GM21786 (cell line): ENCODE results near the gene ARHGEF12.
A peak's percentile ranks its signal among the peaks of the same experiment; 100 is the strongest.
"Not testable (repeated sequence)": the region's sequence is repeated elsewhere in the genome, so short reads cannot be mapped to it uniquely, and the experiment has no call there.

Experiments used
- ATAC-seq: cut with Tn5 transposase; IDR thresholded peaks from one replicate; pipeline ENCODE4 v1.9.1; 2021; ENCODE audit not compliant: unreplicated experiment

Gene ARHGEF12

DNA sequence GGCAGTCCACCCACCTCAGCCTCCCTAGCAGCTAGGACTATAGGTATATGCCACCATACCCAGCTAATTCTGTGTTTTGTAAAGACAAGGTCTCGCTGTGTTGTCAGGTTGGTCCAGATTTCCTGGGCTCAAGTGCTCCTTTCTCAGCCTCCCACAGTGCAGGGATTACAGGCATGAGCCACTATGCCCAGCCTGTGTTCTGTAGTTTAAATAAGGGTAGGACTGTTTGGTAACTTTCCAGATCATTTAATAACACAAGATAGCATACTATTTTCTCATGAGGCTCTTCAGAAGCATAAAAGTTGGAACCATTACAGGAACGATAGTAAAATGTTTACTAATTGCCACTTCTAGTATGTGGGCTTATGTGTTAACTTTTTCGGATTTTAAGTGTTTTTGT lies 137.3 kb downstream of the ARHGEF12 start:
- ATAC-seq: no peak

DNA sequence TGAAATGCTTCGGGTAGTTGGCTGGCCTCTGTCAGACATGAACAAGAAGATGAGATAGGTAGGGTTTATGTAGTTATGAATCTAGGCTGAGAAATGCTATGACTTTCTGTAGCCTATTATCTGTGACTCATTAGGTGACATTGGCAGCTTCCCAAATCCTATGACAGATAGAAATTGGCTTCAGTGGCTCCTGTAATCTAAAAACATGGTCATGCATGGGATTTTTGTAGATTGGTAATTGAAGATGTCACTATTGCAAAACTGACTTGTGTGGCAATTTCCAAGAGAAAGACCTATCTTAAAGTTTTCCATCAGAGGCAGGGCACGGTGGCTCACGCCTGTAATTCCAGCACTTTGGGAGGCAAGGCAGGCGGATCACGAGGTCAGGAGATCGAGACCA lies 145.9 kb downstream of the ARHGEF12 start:
- ATAC-seq: no peak

DNA sequence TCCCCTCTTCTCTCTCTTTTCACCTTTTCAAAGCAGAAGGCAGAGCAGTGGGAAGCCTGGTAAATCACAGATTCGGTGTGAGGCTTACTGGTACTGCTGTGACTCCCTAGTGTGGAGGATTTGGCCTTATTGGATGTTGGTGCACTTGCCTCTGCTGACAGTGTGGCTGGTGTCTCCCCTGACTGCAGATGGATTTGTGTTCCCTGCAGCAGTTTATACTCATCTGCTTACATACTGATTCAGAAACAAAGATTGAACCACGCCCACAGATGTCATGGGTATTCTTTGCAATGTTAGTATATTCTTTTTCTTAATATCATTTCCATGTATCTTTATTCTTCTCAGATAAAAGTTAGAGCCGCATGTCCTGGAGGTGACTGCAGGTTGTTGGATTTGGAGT lies 148.5 kb downstream of the ARHGEF12 start:
- ATAC-seq: no peak

DNA sequence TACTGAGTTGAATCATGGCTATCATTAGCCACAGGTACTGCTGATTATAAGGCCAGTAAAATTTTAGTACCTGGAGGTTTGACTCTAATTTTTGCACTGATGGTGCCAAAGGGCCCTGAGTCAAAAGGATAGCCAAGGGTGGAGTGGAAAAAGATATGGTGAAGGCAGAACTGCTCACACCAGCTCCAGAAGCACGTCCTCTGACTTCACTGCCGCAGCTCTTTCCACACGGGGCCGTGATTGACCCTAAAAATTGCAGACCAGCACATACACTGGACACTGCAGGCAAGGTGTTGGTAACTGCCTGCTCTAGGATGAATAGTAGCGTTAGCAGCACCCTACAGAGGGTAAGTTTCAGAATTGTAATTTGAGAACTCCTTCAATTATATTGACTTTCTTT lies 149.9 kb downstream of the ARHGEF12 start:
- no peak for ATAC-seq

DNA sequence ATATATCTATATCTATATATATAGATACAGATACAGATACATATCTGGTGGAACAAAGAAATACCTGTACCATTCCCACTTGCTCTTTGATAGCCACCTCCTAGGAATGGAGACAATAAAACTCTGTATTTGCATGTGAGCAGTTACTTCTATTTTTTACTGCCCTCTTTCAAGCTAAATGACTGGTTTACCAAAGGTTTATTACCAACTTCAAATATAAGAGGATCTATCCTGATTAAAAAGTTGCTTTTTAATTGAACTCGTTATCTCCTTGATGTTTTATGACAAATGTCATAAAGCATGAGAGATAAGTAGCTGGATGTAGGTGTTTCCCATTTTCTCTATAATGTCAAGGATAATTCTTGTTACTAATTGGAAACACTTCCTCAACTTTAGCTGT lies 153.6 kb downstream of the ARHGEF12 start:
- no peak for ATAC-seq

DNA sequence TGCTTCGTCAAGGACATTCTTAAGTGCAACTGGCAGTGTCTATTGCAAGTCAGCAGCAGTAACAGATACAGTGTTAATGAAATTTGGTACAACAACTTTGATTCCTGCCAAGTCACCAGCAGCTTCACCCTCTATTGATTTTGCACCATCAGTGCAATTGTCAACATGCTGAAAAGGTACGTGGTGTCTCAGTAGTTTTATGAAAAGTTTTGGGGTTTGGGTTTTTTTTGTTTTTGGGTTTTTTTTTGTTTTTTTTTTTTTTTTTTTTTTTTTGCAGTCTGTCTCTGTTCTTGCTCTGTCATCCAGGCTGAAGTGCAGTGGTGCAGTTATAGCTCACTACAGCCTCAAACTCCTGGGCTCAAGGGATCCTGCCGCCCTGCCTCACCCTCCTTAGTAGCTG lies 156.3 kb downstream of the ARHGEF12 start:
- no peak for ATAC-seq

DNA sequence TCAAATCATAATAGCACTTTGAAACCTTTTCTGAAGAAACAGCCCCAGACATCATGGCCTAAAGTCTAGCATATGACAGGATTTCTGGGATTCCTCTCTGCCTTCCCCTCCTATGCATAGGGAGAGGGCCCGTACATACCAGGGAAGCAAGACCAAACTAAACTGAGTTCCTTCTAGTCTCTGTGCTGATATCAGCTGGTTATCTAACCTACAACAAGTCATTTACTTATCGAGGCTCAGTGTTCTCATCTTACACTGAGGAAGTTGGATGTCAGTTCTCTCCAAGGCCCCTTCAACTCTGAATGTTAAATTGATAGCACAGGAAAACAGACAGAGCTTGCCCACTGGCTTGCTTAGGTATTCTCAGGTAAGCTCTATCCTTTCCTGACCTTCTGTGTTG lies 158.4 kb downstream of the ARHGEF12 start:
- no peak for ATAC-seq

DNA sequence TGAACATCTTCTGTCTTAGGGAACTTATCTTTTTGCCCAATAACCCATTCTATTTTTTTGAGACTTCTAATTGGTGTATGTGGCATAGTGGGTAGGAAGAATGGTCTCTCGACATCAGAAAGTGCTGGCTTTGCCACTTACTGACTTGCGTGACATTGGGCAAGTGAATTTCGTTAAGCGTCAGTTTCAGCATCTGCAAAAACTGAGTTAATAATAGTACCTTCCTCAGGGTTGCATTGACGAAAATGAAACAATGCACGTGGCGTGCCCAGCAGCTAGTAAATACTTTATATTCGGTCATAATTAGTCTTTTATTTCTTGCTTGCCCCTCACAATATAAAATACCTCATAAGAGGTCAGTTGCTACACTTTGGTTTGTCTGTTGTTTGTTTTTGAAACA lies 162.9 kb downstream of the ARHGEF12 start:
- ATAC-seq: no peak

DNA sequence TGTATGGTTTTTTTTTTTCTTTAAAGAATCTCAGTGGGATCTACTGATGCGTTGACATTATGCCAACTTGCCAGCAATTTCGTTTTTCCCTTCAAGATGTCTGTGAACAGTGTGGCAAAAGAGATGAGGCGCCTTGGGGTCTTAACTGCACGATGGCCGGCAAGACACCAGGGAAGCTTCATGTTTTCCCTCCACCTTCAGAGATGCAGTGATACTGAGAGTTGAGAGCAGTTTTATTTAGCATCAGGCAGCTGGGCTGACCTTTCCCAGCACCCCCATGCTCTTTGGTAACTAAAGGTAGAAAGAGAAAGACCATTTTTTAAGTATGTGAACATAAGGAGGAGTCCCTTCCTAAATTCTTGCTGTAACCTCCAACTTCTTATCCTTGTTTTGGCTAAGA lies 163.6 kb downstream of the ARHGEF12 start:
- ATAC-seq: no peak

DNA sequence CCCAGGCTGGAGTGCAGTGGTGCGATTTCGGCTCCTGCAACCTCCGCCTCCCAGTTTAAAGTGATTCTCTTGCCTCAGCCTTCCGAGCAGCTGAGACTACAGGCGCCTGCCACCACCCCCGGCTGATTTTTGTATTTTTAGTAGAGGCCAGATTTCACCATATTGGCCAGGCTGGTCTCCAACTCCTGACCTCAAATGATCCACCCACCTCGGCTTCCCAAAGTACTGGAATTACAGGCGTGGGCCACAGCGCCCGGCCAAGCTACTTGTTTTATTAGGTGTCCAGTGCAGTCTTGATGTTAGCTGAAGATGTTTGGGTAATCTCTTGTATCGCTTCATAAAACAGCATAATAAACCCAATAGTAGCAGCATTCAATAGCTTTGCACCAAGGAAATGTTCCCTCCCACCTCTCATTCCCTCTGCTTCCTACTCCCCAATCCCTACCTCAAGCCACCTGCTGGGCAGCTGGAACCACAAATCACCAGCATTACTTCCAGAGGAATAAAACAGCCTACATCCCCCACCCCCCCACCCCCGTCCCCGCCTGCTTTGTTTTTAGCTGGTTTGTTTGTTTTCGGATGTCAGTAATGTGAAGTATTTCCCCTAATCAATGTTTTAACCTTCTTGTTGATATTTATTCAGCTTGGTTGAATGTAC lies 164.3 kb downstream of the ARHGEF12 start:
- no peak for ATAC-seq

DNA sequence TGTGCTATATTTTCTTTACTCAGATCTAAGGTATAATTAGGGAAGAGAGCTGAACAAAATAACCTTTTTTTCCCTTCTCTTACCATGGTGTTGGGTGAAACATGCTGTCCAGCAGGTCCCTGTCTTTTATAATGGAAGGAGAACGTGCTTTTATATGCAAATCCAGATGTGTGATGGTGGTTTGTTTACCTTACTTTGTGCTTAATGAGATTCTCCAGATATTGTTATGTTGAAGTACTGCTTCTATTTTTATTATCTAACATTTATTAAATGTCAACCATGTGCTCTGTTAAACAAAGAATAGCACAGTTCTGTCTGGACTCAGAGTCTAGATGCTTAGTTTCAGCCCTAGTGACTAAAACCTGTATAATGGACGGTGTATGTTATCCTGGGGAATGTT lies 165.2 kb downstream of the ARHGEF12 start:
- no peak for ATAC-seq

DNA sequence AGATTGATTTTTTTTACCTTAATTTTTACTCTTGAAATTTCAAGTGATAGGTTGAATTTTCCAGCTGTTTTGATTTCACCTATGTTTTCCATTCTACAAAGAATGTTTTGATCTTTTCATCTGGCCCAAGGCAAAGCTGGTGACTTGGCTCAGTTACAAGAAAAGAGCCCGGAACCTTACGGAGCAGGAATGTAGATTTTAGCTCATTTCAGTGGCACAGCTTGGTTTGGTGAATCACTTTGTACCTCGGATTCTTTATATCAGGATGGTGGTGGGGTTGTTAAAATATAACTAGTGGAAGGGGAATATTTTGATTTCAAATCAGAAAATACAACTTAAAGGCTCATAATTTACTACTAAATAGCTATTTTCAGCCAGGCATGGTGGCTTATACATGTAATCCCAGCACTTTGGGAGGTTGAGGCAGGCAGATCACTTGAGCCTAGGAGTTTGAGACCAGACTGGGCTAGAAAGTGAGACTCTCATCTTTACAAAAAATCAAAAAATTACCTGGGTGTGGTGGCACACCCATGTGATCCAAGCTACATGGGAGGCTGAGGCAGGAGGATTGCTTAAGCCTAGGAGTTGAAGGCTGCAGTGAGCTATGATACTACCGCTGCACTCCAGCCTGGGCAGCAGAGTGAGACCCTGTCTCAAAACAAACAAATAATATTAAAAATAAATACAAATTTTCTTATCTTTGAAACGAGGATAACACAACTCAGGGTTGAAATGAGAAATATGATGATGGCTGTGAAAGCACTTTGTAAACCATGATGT lies 166.0 kb downstream of the ARHGEF12 start:
- ATAC-seq: no peak

DNA sequence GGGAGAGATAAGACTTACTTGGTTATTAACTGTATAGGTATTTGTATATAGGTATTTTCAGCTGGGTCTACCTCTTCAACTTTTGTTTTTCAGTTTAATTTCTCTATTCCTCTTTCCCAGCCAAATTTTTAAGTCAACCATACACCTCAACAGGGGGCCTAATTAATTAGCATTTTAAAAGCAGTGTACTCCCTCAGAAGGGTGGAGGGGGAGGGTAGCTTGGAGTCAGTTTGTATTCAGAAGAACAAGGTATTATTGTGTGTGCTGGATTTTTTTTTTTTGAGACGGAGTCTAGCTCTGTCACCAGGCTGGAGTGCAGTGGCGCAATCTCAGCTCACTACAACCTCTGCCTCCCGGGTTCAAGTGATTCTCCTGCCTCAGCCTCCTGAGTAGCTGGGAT lies 167.3 kb downstream of the ARHGEF12 start:
- ATAC-seq: not testable (repeated sequence)

DNA sequence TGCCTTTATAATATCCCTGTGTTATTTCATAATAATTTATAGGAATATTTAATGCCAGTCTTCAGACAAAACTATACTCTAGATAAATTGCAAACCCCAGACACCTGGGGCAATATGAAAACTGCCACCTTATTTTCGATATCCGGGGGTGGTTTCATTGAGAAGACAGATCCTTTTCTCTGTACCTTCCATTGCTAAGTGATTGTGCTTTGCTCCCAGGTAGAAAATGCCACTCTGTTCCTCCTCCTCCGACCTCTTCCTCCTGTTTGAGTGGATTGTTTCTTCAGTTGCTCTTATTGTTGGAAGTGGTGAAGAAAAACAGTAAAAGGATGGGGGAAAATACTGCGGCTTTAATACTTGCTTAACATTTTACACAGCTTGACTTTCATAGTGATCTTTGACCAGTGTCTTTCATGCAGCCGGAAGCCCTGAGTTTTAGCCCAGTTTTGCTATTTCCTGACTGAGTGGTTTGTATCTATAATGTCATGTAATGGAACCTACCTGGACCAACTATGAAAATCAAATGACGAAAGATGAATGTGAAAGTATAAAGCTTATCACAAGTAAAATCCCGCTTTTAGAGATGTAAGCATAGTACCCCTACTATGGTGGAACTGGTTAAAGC lies 169.7 kb downstream of the ARHGEF12 start:
- no peak for ATAC-seq

DNA sequence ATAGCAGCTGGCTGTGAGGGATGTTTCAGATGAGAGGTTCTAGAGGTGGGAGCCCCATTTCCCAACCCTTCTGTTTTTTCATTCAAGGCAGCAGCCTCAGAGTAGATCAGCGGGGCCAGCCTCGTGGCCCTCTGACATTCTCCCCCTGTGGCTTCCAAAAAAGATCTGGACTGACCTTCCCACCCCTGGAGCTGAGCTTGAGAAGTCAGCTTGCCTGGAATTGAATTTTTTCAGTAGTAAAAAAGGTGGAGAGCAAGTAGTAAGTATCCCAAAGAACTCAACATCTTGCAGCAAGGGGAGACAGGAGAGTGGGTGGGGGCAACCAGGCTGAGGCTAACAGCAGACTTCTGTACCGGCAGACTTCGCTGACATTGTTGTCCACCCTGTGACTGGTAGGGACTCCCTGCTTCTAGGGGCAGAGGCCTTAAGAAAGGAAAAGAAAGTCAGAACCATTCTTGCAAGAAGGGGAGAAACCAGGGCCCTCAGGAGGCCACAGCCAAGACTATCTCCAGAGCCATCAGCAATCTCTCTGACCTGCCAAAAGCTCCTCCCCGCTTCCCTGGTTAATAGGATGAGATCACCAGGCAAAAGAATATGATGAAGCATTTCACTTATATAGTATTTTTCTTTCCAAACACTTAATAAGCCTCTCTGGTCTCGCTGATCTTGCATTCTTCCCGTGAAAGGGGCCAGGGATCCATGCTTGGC lies 173.3 kb downstream of the ARHGEF12 start:
- no peak for ATAC-seq

DNA sequence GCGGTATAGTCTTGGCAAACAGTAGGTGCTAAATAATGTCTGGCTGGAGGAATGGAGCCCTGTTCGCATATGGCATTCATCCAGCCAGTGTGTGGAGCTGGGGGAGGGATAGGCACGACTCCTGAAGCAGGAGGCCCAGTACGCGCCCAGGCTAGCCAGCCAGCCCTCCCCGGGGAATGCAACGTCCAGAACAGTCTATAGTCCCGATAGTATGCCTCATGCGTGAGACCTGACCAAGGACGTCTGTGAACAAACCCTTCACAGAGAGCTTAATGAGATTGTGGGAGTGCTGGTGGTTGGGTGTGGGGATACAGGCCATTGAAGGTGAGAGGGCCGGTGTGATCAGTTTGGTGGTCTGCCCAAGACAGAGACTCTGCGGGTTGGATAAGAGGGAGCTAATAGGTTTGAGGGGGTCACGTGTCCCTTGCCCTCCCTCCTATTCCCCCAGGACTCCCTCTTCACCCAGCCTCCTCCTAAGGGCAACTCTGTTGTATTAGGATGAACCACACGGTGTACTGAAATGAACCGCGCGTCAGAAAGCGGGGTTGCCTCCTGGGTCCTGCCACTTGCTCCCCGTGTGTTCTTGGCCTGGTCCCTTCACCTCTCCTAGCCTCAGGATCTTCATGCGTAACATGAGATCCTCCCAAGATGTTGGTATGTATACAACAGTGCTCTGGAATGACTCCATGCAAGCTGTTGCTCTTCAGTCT lies 174.3 kb downstream of the ARHGEF12 start:
- no peak for ATAC-seq

DNA sequence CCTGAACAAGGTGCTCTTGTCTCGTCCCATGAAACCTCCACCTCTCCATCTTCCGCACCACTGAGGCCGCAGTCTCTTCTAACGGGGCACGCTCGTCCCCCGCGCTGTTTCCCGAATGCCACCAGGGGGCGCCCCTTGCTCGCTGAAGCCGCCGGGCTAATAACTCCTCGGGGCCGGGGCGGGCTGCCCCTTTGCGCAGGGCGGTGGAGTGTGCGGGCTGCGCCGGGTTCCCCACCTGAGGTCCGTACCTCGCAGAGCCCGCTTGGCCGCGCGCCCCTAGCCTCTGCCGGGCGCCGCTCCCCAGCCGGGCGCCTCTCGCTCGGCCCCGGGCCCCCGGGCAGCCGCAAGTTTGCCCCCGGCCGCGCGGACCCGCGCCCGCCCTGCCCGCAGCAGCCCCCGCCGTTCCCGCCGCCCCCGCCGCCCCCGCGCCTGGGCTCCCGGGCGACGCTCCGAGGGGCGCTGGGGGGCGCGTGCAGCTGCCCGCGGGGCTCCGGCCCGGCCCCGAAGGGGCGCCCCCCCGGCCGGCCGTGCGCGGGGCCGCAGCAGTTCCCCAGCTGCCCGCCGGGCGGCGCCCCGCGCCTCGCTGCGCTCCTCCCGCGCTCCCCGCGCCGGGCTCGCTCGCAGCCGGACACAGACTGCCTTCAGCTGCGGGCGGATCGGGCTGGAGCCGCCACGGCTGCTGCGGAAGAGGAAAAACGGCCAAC lies 175.1 kb downstream of the ARHGEF12 start, which contains the start of gene GRIK4:
Gene GRIK4, plus strand, starts transcription at position 633 of the 704 bp plus-strand sequence. CDS start 148,571 bp downstream, outside the sequence.
- ATAC-seq: peak; percentile 85

DNA sequence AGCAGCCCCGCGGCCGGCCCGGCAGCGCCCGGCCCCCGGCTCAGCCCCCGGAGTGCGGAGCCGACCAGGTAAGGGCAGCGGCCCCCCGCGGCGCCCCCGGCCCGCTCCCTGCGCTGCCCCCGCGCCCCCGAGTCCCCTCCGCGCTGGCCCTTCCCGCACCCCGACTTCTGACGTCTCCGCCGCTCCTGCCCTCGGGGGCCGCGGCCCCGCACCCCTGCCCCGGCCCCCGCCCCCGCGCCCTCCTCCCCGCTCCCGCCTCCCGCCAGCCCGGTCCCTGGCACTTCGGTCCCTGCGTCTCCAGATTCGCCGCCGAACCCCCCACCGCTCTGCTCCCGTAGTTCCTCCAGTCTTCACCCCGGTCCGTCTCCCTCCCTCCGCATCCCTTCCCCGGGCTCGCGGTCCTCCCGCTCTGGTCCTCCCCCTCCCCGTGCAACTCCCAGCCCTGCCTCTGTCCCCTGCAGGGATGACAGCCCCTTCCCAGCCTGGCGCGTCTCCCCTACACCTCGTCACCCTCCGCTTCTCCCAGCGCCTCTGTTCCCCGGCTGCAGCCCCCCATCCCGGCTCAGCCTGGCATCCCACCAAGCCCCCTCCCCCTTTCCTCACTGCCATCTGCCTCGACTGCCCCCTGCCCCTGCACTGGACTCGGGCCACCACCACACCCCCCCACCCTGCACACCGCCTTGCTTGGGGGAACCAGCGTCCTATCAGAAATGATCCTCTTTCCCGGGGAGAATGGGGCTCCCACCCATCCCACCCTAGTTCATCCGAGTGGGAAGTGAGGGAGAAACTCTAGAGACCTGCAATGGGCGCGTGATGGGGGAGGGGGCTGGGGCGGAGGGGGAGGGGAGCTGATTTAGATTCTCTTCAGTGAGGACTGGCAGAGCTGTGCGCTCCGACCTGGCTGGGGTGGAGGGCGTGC lies 175.9 kb downstream of the ARHGEF12 start:
- no peak for ATAC-seq

DNA sequence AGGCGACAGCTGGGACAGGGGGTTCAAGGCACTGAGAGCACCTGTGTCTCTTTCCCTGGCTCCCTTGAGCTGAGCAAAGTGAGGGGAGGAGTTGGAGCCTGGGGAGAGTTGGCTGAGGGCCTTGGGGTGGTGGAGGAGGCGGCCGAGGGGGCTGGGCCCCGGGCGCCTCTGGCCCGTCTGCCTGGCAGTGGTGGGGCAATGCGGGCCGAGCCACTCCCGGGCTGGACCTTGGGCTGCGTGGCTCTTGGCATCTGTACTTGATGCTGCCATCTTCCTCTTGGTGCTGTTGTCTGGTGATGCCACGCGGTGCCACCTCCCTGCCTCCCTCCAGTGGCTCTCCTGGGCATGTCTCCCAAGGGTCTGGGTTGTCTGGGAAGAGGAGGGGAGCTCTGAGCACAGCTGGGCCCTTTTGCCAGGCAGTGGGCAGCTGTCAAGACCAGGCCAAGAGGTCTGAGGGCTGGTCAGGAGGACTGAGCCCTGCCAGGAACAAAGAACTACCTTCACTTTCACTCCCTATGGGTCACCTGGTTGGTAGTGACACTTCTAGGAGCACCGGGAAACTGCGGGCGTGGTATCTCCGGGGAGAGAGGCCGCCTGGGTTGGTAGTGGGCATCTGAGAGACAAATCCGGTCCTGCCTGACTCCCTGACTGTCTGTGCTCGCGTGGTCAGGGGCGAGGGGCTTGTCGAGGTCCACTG lies 176.7 kb downstream of the ARHGEF12 start:
- ATAC-seq: no peak
